Gastroesophageal sphincter (tissue), 4 donors: ENCODE data around the gene SLC16A6. TPM values are rescaled to one million over a fixed set of nuclear protein-coding genes. Genes with fewer than 3 reads are reported as not detected.
"Not testable (repeated sequence)": the region's sequence is repeated elsewhere in the genome, so short reads cannot be mapped to it uniquely, and the experiment has no call there.

Experiments used
- ATAC-seq: fragments of 150-250 bp; one replicate; pipeline ENCODE4 v1.9.1; 2016; ENCODE audit warnings: mild to moderate bottlenecking, moderate library complexity
- H3K27ac ChIP-seq, 4 donors: fragments of 200-600 bp; sonication (generic) in 3 of 4; 1 replicate in 3 of 4; 2 replicates in 1 of 4; pipeline ENCODE4 v1.5.1; 2016 to 2019
- H3K27me3 ChIP-seq: fragments of 200-600 bp; sonication (generic); one replicate; pipeline ENCODE4 v1.5.1; 2019
- H3K36me3 ChIP-seq, 2 donors: fragments of 200-600 bp; sonication (generic); one replicate each; pipeline ENCODE4 v1.5.1; 2019; ENCODE audit warnings: control low read depth in 1 of 2
- H3K4me1 ChIP-seq, 3 donors: fragments of 200-600 bp; sonication (generic); 1 replicate in 2 of 3; 2 replicates in 1 of 3; pipeline ENCODE4 v1.5.1; 2016 to 2019; ENCODE audit warnings: control low read depth in 2 of 3
- H3K4me3 ChIP-seq, 2 donors: fragments of 200-600 bp; sonication (generic); one replicate each; pipeline ENCODE4 v1.5.1; 2019; ENCODE audit warnings: mild to moderate bottlenecking in 1 of 2, moderate library complexity in 1 of 2
- H3K9me3 ChIP-seq, 3 donors: fragments of 200-600 bp; sonication (generic); one replicate each; pipeline ENCODE4 v1.5.1; 2017 to 2019; ENCODE audit warnings: control low read depth in 2 of 3
- CTCF ChIP-seq, 4 experiments: fragments of 200-600 bp in 2 of 4; fragments of 450-650 bp in 2 of 4; sonication (generic) in 1 of 4; IDR thresholded peaks; one replicate each; pipeline ENCODE4 v1.5.1; 2017 to 2019; ENCODE audit warnings: antibody characterized with exemption in 4 of 4, mild to moderate bottlenecking in 2 of 4, moderate library complexity in 2 of 4
- EP300 ChIP-seq: sonication (generic); formaldehyde crosslinking; IDR thresholded peaks from one replicate; pipeline ENCODE4 v1.6.1; 2017; ENCODE audit warnings: antibody characterized with exemption, mild to moderate bottlenecking
- POLR2A ChIP-seq, 2 donors: fragments of 450-650 bp; IDR thresholded peaks; one replicate each; pipeline ENCODE4 v1.6.1; 2017; ENCODE audit warnings: antibody characterized with exemption in 2 of 2, mild to moderate bottlenecking in 2 of 2, moderate library complexity in 1 of 2
- POLR2AphosphoS5 ChIP-seq: sonication (generic); formaldehyde crosslinking; IDR thresholded peaks from one replicate; pipeline ENCODE4 v1.6.1; 2017; ENCODE audit warnings: antibody characterized with exemption
- WGBS, 2 donors: methylation state at CpG; one replicate each; pipeline ENCODE4 v1.1.5; 2018; ENCODE audit warnings: low coverage in 1 of 2; 5-methylcytosine and 5-hydroxymethylcytosine counted together
- total RNA-seq, 4 donors: library from RNA; depleted of rRNA; stranded (reverse); fragments of >200 nt; gene quantifications; one replicate each; pipeline ENCODE4 v1.1.0, GENCODE V29; 2016

SLC16A6 gene
- under 1 TPM in 3 of 4 donors, not detected in 1; 0.27 to 0.67 (median 0.46) TPM for total RNA-seq

- Histone ChIP-seq H3K4me3 (peak within 1 kb of the TSS; percentile 36 to 71), H3K9me3 (no peaks in the 10 kb centered on the region), H3K36me3 (no peaks in the 10 kb centered on the region), H3K27ac (peak within 1 kb of the TSS in 3 of 4 donors; percentile 20 to 67 (median 55)), H3K27me3 (peaks cover 68% of the 10 kb centered on the region), H3K4me1 (peaks cover 0 to 31% (median 0%) of the 10 kb centered on the region in 3 donors)
- WGBS, 2 donors: 1% methylated on average over 11 of the region's 96 CpGs; no CpG with 5 or more reads in 1 of the 2 donors
- ATAC-seq: peak; percentile 48
- no peak for TF ChIP-seq POLR2A (IDR thresholded peaks at IDR 0.05)
- no peak for TF ChIP-seq POLR2AphosphoS5
- no peak for TF ChIP-seq CTCF (IDR thresholded peaks at IDR 0.05)
- TF ChIP-seq EP300: no peak
Measured at GRCh38 chr17:68290955-68291835, at the start of gene SLC16A6, which contains the start of gene ARSG. Gene SLC16A6 (minus strand): TSS chr17:68291127. CDS start chr17:68278320, 12,807 bp downstream. Gene ARSG (plus strand): TSS chr17:68291495. CDS start chr17:68307494, 15,999 bp downstream.

GRCh38 chr17:68334393-68334792, 43.5 kb upstream of the SLC16A6 start:
- ATAC-seq: no peak
- TF ChIP-seq EP300 (no peak), POLR2AphosphoS5 (no peak), POLR2A (IDR thresholded peaks at IDR 0.05) (no peak), CTCF (IDR thresholded peaks at IDR 0.05) (no peak)
- no CpG with 5 or more reads among the region's 9 CpGs for WGBS, 2 donors

GRCh38 chr17:68331932-68332331, 41.0 kb upstream of the SLC16A6 start:
- WGBS, 2 donors: 95% methylated on average over 8 to 12 of the region's 12 CpGs
- H3K36me3 ChIP-seq, ATAC-seq, H3K27ac ChIP-seq, H3K27me3 ChIP-seq, H3K4me3 ChIP-seq, H3K4me1 ChIP-seq: not testable (repeated sequence)
- peaks cover 0 to 29% (median 0%) of the 10 kb centered on the region in 3 donors for H3K9me3 ChIP-seq

More at GRCh38 chr17:68334393-68334792, 43.5 kb upstream of the SLC16A6 start:
- Histone ChIP-seq H3K4me1 (no peaks in the 10 kb centered on the region), H3K9me3 (peaks cover 0 to 29% (median 0%) of the 10 kb centered on the region in 3 donors), H3K27ac (no peak overlapping the region), H3K27me3 (no peaks in the 10 kb centered on the region), H3K36me3 (no peaks in the 10 kb centered on the region), H3K4me3 (no peak overlapping the region)

GRCh38 chr17:68329331-68329730, 38.4 kb upstream of the SLC16A6 start:
- H3K27ac ChIP-seq: no peak overlapping the region
- no peak for ATAC-seq
- peaks cover 0 to 29% (median 0%) of the 10 kb centered on the region in 3 donors for H3K9me3 ChIP-seq
- H3K4me3 ChIP-seq: no peak overlapping the region
- 91% methylated on average over 5 of the region's 7 CpGs; no CpG with 5 or more reads in 1 of the 2 donors for WGBS, 2 donors
- TF ChIP-seq POLR2A (IDR thresholded peaks at IDR 0.05) (no peak), CTCF (IDR thresholded peaks at IDR 0.05) (no peak), EP300 (no peak), POLR2AphosphoS5 (no peak)
- no peaks in the 10 kb centered on the region for H3K4me1 ChIP-seq
- no peaks in the 10 kb centered on the region for H3K36me3 ChIP-seq
- H3K27me3 ChIP-seq: no peaks in the 10 kb centered on the region

GRCh38 chr17:68328676-68329075, 37.7 kb upstream of the SLC16A6 start:
- whole genome bisulfite sequencing, 2 donors: 0 to 54% methylated on average over 1 to 4 of the region's 4 CpGs
- Histone ChIP-seq H3K4me1 (no peaks in the 10 kb centered on the region), H3K27me3 (no peaks in the 10 kb centered on the region), H3K4me3 (no peak overlapping the region), H3K9me3 (peaks cover 0 to 29% (median 0%) of the 10 kb centered on the region in 3 donors), H3K27ac (no peak overlapping the region), H3K36me3 (no peaks in the 10 kb centered on the region)
- ATAC-seq: no peak
- TF ChIP-seq POLR2AphosphoS5: no peak
